Neural cell (in vitro differentiated cells): ENCODE measurements around the gene TROAP. TPM values are rescaled to one million over a fixed set of nuclear protein-coding genes. Genes with fewer than 3 reads are reported as not detected.

ENCODE experiments used
- H2AFZ ChIP-seq: fragments of 200-600, 300-800 bp; sonication (generic), shearing (Covaris generic); 2 replicates; pipeline ENCODE4 v1.6.0; 2014; ENCODE audit warnings: low read depth, mild to moderate bottlenecking, antibody characterized with exemption, low read length, moderate library complexity
- H3F3A ChIP-seq: fragments of 200-600 bp; shearing (Covaris generic); 2 replicates; pipeline ENCODE4 v1.6.1; 2016; ENCODE audit warnings: mild to moderate bottlenecking, moderate library complexity, mixed read lengths, antibody characterized with exemption, low read length; ENCODE audit not compliant: insufficient read depth, poor library complexity, severe bottlenecking
- H3K27ac ChIP-seq: fragments of 200-600, 300-800 bp; sonication (generic), shearing (Covaris generic); 2 replicates; pipeline ENCODE4 v1.5.1; 2014; ENCODE audit warnings: mild to moderate bottlenecking, low read length, moderate library complexity
- H3K27me3 ChIP-seq: fragments of 300-800, 200-600 bp; sonication (generic), shearing (Covaris generic); 2 replicates; pipeline ENCODE4 v1.6.0; 2014; ENCODE audit warnings: mild to moderate bottlenecking, low read depth, low read length, moderate library complexity; ENCODE audit not compliant: insufficient read depth
- H3K36me3 ChIP-seq: fragments of 300-800, 200-600 bp; sonication (generic), shearing (Covaris generic); 2 replicates; pipeline ENCODE4 v1.5.1; 2014; ENCODE audit warnings: mild to moderate bottlenecking, antibody characterized with exemption, low read length, moderate library complexity; ENCODE audit not compliant: insufficient read depth
- H3K4me2 ChIP-seq: fragments of 300-800, 200-600 bp; sonication (generic), shearing (Covaris generic); 2 replicates; pipeline ENCODE4 v1.6.0; 2014; ENCODE audit warnings: mild to moderate bottlenecking, low read length
- H3K4me3 ChIP-seq: fragments of 300-800, 200-600 bp; sonication (generic), shearing (Covaris generic); 2 replicates; pipeline ENCODE4 v1.5.1; 2014; ENCODE audit warnings: mild to moderate bottlenecking, low read length, moderate library complexity
- H3K79me2 ChIP-seq: fragments of 200-600 bp; shearing (Covaris generic); replicated peaks from 2 replicates; pipeline ENCODE4 v1.6.0; 2014; ENCODE audit warnings: mild to moderate bottlenecking, low read length, moderate library complexity; ENCODE audit not compliant: insufficient read depth
- H3K9ac ChIP-seq: fragments of 300-800, 200-600 bp; sonication (generic), shearing (Covaris generic); 2 replicates; pipeline ENCODE4 v1.6.1; 2016; ENCODE audit warnings: mild to moderate bottlenecking, low read length, mixed read lengths
- H3K9me2 ChIP-seq: fragments of 200-600 bp; shearing (Covaris generic); 2 replicates; pipeline ENCODE4 v1.6.1; 2016; ENCODE audit warnings: mild to moderate bottlenecking, low read length, mixed read lengths; ENCODE audit not compliant: insufficient read depth
- H3K9me3 ChIP-seq: fragments of 200-600, 300-800 bp; sonication (generic), shearing (Covaris generic); 2 replicates; pipeline ENCODE4 v1.6.1; 2016; ENCODE audit warnings: mild to moderate bottlenecking, mixed run types, low read length, moderate library complexity, mixed read lengths
- H4K20me1 ChIP-seq: fragments of 200-600 bp; shearing (Covaris generic); 2 replicates; pipeline ENCODE4 v1.6.1; 2016; ENCODE audit warnings: mild to moderate bottlenecking, mixed run types; ENCODE audit not compliant: insufficient read depth
- EP300 ChIP-seq: fragments of 450-650 bp; conservative IDR thresholded peaks from 2 replicates; pipeline ENCODE4 v1.6.1; 2014; ENCODE audit warnings: antibody characterized with exemption, mild to moderate bottlenecking, moderate library complexity; ENCODE audit not compliant: poor library complexity, severe bottlenecking
- EZH2 ChIP-seq: fragments of 200-600, 300-800 bp; shearing (Covaris generic), sonication (generic); IDR thresholded peaks from 2 replicates; pipeline ENCODE4 v1.6.1; 2014; ENCODE audit warnings: antibody characterized with exemption, low read length, borderline replicate concordance, mild to moderate bottlenecking; ENCODE audit not compliant: insufficient read depth, poor library complexity, severe bottlenecking
- MXI1 ChIP-seq: fragments of 450-650 bp; conservative IDR thresholded peaks from 2 replicates; pipeline ENCODE4 v1.6.1; 2014; ENCODE audit warnings: antibody characterized with exemption, mild to moderate bottlenecking; ENCODE audit not compliant: poor library complexity, severe bottlenecking
- POLR2AphosphoS5 ChIP-seq: IDR thresholded peaks from 2 replicates; pipeline ENCODE4 v1.6.1; 2012
- RAD21 ChIP-seq: fragments of 450-650 bp; conservative IDR thresholded peaks from 2 replicates; pipeline ENCODE4 v1.6.1; 2014; ENCODE audit warnings: antibody characterized with exemption, mild to moderate bottlenecking, moderate library complexity
- SMC3 ChIP-seq: fragments of 450-650 bp; conservative IDR thresholded peaks from 2 replicates; pipeline ENCODE4 v1.6.1; 2014; ENCODE audit warnings: antibody characterized with exemption, mild to moderate bottlenecking, moderate library complexity; ENCODE audit not compliant: poor library complexity
- TAF1 ChIP-seq: IDR thresholded peaks from 2 replicates; pipeline ENCODE4 v1.6.1; 2012; ENCODE audit warnings: low read depth
- polyA plus RNA-seq: library from polyadenylated mRNA; depleted of rRNA; stranded (reverse); fragments of >200 nt; gene quantifications from 2 replicates; pipeline ENCODE4 v1.2.3, GENCODE V29; 2014
- TF ChIP-seq, protein P1 (sequence below): fragments of 450-650 bp; IDR thresholded peaks from 2 replicates; pipeline ENCODE4 v1.5.1; 2014; ENCODE audit warnings: antibody characterized with exemption, mild to moderate bottlenecking, moderate library complexity; ENCODE audit not compliant: poor library complexity, severe bottlenecking
- TF ChIP-seq, protein P2 (sequence below): IDR thresholded peaks from 2 replicates; pipeline ENCODE4 v1.6.1; 2012; ENCODE audit warnings: borderline replicate concordance

The TROAP gene
- polyA plus RNA-seq, 1 donor from 2014 or later: 1.3 TPM

DNA sequence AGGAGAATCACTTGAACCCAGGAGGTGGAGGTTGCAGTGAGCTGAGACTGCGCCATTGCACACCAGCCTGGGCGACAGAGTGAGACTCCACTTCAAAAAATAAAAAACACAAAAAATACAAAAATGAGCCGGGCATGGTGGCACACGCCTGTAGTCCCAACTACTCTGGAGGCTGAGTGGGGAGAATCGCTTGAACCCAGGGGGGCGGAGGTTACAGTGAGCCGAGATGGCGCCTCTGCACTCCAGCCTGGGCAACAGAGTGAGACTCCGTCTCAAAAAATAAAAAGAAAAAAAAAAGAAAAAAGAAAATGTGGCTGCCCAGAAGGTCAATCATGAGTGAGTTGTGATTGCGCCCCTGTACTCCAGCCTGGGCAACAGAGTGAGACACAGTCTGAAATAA is 32.9 kb downstream of the TROAP start:
- no peak for TF ChIP-seq MXI1
- no peak for TF ChIP-seq EP300
- no peak for TF ChIP-seq TAF1
- TF ChIP-seq SMC3: no peak
- TF ChIP-seq, protein P1, sequence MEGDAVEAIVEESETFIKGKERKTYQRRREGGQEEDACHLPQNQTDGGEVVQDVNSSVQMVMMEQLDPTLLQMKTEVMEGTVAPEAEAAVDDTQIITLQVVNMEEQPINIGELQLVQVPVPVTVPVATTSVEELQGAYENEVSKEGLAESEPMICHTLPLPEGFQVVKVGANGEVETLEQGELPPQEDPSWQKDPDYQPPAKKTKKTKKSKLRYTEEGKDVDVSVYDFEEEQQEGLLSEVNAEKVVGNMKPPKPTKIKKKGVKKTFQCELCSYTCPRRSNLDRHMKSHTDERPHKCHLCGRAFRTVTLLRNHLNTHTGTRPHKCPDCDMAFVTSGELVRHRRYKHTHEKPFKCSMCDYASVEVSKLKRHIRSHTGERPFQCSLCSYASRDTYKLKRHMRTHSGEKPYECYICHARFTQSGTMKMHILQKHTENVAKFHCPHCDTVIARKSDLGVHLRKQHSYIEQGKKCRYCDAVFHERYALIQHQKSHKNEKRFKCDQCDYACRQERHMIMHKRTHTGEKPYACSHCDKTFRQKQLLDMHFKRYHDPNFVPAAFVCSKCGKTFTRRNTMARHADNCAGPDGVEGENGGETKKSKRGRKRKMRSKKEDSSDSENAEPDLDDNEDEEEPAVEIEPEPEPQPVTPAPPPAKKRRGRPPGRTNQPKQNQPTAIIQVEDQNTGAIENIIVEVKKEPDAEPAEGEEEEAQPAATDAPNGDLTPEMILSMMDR: no peak
- TF ChIP-seq EZH2: no peak
- TF ChIP-seq, protein P2, sequence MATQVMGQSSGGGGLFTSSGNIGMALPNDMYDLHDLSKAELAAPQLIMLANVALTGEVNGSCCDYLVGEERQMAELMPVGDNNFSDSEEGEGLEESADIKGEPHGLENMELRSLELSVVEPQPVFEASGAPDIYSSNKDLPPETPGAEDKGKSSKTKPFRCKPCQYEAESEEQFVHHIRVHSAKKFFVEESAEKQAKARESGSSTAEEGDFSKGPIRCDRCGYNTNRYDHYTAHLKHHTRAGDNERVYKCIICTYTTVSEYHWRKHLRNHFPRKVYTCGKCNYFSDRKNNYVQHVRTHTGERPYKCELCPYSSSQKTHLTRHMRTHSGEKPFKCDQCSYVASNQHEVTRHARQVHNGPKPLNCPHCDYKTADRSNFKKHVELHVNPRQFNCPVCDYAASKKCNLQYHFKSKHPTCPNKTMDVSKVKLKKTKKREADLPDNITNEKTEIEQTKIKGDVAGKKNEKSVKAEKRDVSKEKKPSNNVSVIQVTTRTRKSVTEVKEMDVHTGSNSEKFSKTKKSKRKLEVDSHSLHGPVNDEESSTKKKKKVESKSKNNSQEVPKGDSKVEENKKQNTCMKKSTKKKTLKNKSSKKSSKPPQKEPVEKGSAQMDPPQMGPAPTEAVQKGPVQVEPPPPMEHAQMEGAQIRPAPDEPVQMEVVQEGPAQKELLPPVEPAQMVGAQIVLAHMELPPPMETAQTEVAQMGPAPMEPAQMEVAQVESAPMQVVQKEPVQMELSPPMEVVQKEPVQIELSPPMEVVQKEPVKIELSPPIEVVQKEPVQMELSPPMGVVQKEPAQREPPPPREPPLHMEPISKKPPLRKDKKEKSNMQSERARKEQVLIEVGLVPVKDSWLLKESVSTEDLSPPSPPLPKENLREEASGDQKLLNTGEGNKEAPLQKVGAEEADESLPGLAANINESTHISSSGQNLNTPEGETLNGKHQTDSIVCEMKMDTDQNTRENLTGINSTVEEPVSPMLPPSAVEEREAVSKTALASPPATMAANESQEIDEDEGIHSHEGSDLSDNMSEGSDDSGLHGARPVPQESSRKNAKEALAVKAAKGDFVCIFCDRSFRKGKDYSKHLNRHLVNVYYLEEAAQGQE: no peak
- no peak overlapping the region for H3K4me3 ChIP-seq
- H3F3A ChIP-seq: no peaks in the 10 kb centered on the region
- H3K27ac ChIP-seq: no peak overlapping the region
- H3K27me3 ChIP-seq: peaks cover 4% of the 10 kb centered on the region
- H3K9ac ChIP-seq: no peak overlapping the region
- H3K9me3 ChIP-seq: no peaks in the 10 kb centered on the region
- no peaks in the 10 kb centered on the region for H3K9me2 ChIP-seq
- no peak overlapping the region for H2AFZ ChIP-seq
- no peaks in the 10 kb centered on the region for H4K20me1 ChIP-seq
- H3K4me2 ChIP-seq: no peak overlapping the region
- H3K79me2 ChIP-seq: no peaks in the 10 kb centered on the region
- H3K36me3 ChIP-seq: no peaks in the 10 kb centered on the region

DNA sequence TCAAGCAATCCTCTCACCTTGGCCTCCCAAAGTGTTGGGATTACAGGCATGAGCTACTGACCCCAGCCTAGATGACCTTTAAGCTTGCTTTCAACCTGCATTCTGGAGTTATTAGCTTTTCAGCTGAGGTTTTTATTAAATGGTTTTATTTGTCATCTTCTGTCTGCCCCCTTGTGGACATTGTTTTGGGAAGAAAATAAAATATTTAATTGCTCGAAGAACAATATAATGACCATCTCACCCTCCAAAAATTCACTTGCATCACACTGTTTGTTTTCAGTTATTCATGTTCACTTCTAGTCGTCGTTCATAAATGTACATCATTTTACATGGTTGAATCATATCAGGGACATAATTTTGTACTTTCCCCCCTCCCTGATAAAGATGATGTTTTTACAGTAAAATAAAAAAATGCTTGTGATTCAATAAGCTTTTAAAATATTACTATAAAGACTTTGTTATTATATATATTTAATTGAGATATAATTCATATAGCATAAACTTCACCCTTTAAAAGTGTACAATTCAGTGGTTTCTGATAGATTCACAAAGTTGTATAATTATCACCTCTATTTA is 34.1 kb downstream of the TROAP start:
- H3K9me2 ChIP-seq: no peaks in the 10 kb centered on the region
- H3K4me3 ChIP-seq: no peak overlapping the region
- no peaks in the 10 kb centered on the region for H3K36me3 ChIP-seq
- H3K4me2 ChIP-seq: no peak overlapping the region
- H3K9me3 ChIP-seq: no peaks in the 10 kb centered on the region
- H4K20me1 ChIP-seq: no peaks in the 10 kb centered on the region
- no peaks in the 10 kb centered on the region for H3F3A ChIP-seq
- no peak overlapping the region for H3K9ac ChIP-seq
- peaks cover 4% of the 10 kb centered on the region for H3K27me3 ChIP-seq
- no peak overlapping the region for H2AFZ ChIP-seq
- H3K27ac ChIP-seq: no peak overlapping the region
- no peak for TF ChIP-seq MXI1
- TF ChIP-seq, protein P1: peak; percentile 44
- TF ChIP-seq EP300: no peak
- TF ChIP-seq POLR2AphosphoS5: no peak
- TF ChIP-seq RAD21: peak; percentile 16
- no peaks in the 10 kb centered on the region for H3K79me2 ChIP-seq
